Endothelial cell of umbilical vein (primary cell): ENCODE data around the gene CCDC196. TPM values are rescaled to one million over a fixed set of nuclear protein-coding genes. Genes with fewer than 3 reads are reported as not detected.

ENCODE experiments used
- BruUV-seq: library from RNA; stranded (reverse); fragments of 400-500 nt; replicated peaks from 2 replicates; lab custom pipeline; 2021; lab: Mats Ljungman, UMichigan
- CTCF ChIA-PET: fragments of 300-600, 350-600 bp; sonication (Branson Sonifier 250); formaldehyde crosslinking; loops from one replicate; lab custom pipeline; 2021; ENCODE audit warnings: antibody characterized with exemption, inconsistent platforms; lab: Charles Lee
- POLR2A ChIA-PET: fragments of 300-600, 350-600 bp; sonication (Branson Sonifier 250); formaldehyde crosslinking; loops from one replicate; lab custom pipeline; 2021; ENCODE audit warnings: antibody characterized with exemption, inconsistent platforms; lab: Charles Lee
- DNase-seq: peaks from one replicate; pipeline ENCODE4 v3.0.0-alpha.2; 2011; ENCODE audit warnings: low read depth, low spot score
- FAIRE-seq: peaks from 2 replicates; lab custom pipeline; 2011; peaks lifted over from hg19 to GRCh38; lab: Jason Lieb, UNC
- H2AFZ ChIP-seq: 2 replicates; pipeline ENCODE4 v1.6.0; 2012; ENCODE audit warnings: low read depth, low read length, control low read depth, inconsistent platforms
- H3K27ac ChIP-seq: 2 replicates; pipeline ENCODE4 v1.5.1; 2011; ENCODE audit warnings: low read depth, mild to moderate bottlenecking, control low read depth, low read length, moderate library complexity; ENCODE audit not compliant: insufficient read depth
- H3K27me3 ChIP-seq, 2 experiments: 2 replicates each; pipeline versions ENCODE4 v1.6.0 to v1.6.1; 2011; ENCODE audit warnings: low read length in 2 of 2, mixed read lengths in 1 of 2; ENCODE audit not compliant: control insufficient read depth in 2 of 2, insufficient read depth in 2 of 2
- H3K36me3 ChIP-seq, 2 experiments: 2 replicates in 1 of 2; 3 replicates in 1 of 2; pipeline ENCODE4 v1.5.1; 2011; ENCODE audit warnings: low read length in 2 of 2, mild to moderate bottlenecking in 1 of 2, moderate library complexity in 1 of 2; ENCODE audit not compliant: control insufficient read depth in 2 of 2, insufficient read depth in 2 of 2; ENCODE audit errors: extremely low read depth in 1 of 2
- H3K4me1 ChIP-seq: 3 replicates; pipeline ENCODE4 v1.5.1; 2011; ENCODE audit warnings: mild to moderate bottlenecking, low read length; ENCODE audit not compliant: control insufficient read depth, insufficient read depth; ENCODE audit errors: extremely low read depth
- H3K4me2 ChIP-seq: 2 replicates; pipeline ENCODE4 v1.6.1; 2011; ENCODE audit warnings: low read length, control low read depth, mixed read lengths; ENCODE audit not compliant: insufficient read depth
- H3K4me3 ChIP-seq, 3 experiments: fragments of 200-600 bp in 1 of 3; sonication (generic), shearing (Covaris generic) in 1 of 3; replicated peaks in 1 of 3; 2 replicates each; pipeline ENCODE4 v1.5.1; 2011 to 2016; ENCODE audit warnings: control low read depth in 3 of 3, low read length in 3 of 3, mild to moderate bottlenecking in 2 of 3, inconsistent platforms in 1 of 3, low read depth in 1 of 3, moderate library complexity in 1 of 3; ENCODE audit not compliant: insufficient read depth in 1 of 3
- H3K79me2 ChIP-seq: 2 replicates; pipeline ENCODE4 v1.6.0; 2012; ENCODE audit warnings: low read length, inconsistent platforms; ENCODE audit not compliant: control insufficient read depth, insufficient read depth
- H3K9ac ChIP-seq: replicated peaks from 2 replicates; pipeline ENCODE3; 2011; ENCODE audit warnings: low read length, control low read depth; ENCODE audit not compliant: insufficient read depth; ENCODE audit errors: extremely low read depth
- H3K9me1 ChIP-seq: replicated peaks from 3 replicates; pipeline ENCODE4 v1.6.0; 2011; ENCODE audit warnings: mild to moderate bottlenecking, low read length; ENCODE audit not compliant: control insufficient read depth, insufficient read depth; ENCODE audit errors: extremely low read depth
- H3K9me3 ChIP-seq: replicated peaks from 2 replicates; pipeline ENCODE4 v1.5.1; 2012; ENCODE audit warnings: low read length, inconsistent platforms; ENCODE audit not compliant: control insufficient read depth, insufficient read depth
- H4K20me1 ChIP-seq: replicated peaks from 2 replicates; pipeline ENCODE3; 2011; ENCODE audit warnings: mild to moderate bottlenecking, low read length; ENCODE audit not compliant: control insufficient read depth, insufficient read depth; ENCODE audit errors: extremely low read depth
- EZH2 ChIP-seq: IDR thresholded peaks from 2 replicates; pipeline ENCODE4 v1.6.1; 2012; ENCODE audit warnings: borderline replicate concordance, low read depth, mild to moderate bottlenecking, moderate library complexity, low read length, inconsistent platforms; ENCODE audit not compliant: severe bottlenecking
- FOS ChIP-seq: IDR thresholded peaks from 2 replicates; pipeline ENCODE4 v1.6.1; 2011; ENCODE audit warnings: mild to moderate bottlenecking, low read length, moderate library complexity, borderline replicate concordance; ENCODE audit not compliant: insufficient read depth
- GATA2 ChIP-seq: IDR thresholded peaks from 2 replicates; pipeline ENCODE4 v1.7.0; 2011; ENCODE audit warnings: low read depth, mild to moderate bottlenecking, moderate library complexity, mixed read lengths, low read length; ENCODE audit not compliant: insufficient read length, insufficient read depth
- JUN ChIP-seq: IDR thresholded peaks from 2 replicates; pipeline ENCODE4 v1.6.1; 2011; ENCODE audit warnings: borderline replicate concordance, low read depth; ENCODE audit not compliant: insufficient read length, insufficient read depth
- MYC ChIP-seq: IDR thresholded peaks from one replicate; pipeline ENCODE4 v1.6.1; 2011; ENCODE audit warnings: mild to moderate bottlenecking, low read depth, low read length
- POLR2A ChIP-seq: IDR thresholded peaks from 2 replicates; pipeline ENCODE4 v1.6.1; 2012; ENCODE audit warnings: low read depth, mild to moderate bottlenecking, control low read depth, low read length
- POLR2AphosphoS5 ChIP-seq: IDR thresholded peaks from 2 replicates; pipeline ENCODE4 v1.6.1; 2012; ENCODE audit warnings: low read depth, mild to moderate bottlenecking, control low read depth, low read length, moderate library complexity; ENCODE audit not compliant: insufficient read depth
- dilution Hi-C: fragments of 300-500 bp; cut with MboI; formaldehyde crosslinking; loops from one replicate; pipeline ENCODE4 v1.15.0; 2019; ENCODE audit warnings: low sequenced_read_pairs; ENCODE audit not compliant: extremely low pct_ligation_motif_present
- intact Hi-C: fragments of 100-400 bp; cut with micrococcal nuclease; formaldehyde crosslinking; loops from one replicate; pipeline ENCODE4 v1.10.0; 2022
- polyA plus RNA-seq, 4 experiments: library from polyadenylated mRNA; depleted of rRNA in 3 of 4; stranded (reverse) in 3 of 4; unstranded in 1 of 4; fragments of >200 nt; gene quantifications; 2 replicates each; pipeline versions ENCODE4 v1.2.1 to v1.2.3, GENCODE V29; 2011 to 2012; ENCODE audit warnings: missing spikeins in 1 of 4
- total RNA-seq: library from RNA; stranded (reverse); gene quantifications from 2 replicates; pipeline ENCODE4 v1.2.3, GENCODE V29; 2021
- TF ChIP-seq, protein P1 (sequence below): IDR thresholded peaks from 2 replicates; pipeline ENCODE4 v1.6.1; 2011; ENCODE audit not compliant: insufficient read depth, insufficient read length
- TF ChIP-seq, protein P2 (sequence below), 2 donors: IDR thresholded peaks; 1 replicate in 1 of 2; 2 replicates in 1 of 2; pipeline ENCODE4 v1.5.1; 2011; ENCODE audit warnings: low read length in 2 of 2, mild to moderate bottlenecking in 2 of 2, moderate library complexity in 2 of 2, control low read depth in 1 of 2, inconsistent platforms in 1 of 2, low read depth in 1 of 2; ENCODE audit not compliant: insufficient read depth in 1 of 2; ENCODE audit errors: extremely low read depth in 1 of 2

CCDC196 gene
- total and polyA plus RNA-seq, 2 donors (not counting 3 experiments of a cell fraction or from before 2014, with no cell fraction given) = not detected

DNA sequence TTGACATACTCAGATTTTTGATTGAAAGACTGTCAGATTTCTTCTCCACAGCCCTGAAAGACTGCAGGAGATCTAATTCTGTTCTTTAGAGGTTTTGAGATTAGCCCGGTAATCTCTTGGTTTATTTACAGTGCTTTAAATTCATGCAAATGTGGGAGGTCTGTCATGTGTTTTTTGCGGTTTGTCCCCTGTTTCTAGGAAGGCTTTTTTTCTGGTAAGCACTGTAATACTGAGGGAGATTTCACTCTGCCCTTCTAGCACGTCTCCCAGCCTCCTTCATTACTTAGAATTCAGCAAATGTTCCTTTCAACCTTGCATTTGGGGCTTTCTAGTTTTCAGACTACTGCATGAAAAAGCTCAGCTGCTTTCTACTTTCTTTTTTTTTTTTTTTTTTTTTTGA lies 52.9 kb downstream of the CCDC196 start:
- Histone ChIP-seq H3K4me2 (no peak overlapping the region), H3K79me2 (no peaks in the 10 kb centered on the region), H3K4me3 (no peak overlapping the region), H3K36me3 (no peaks in the 10 kb centered on the region), H4K20me1 (no peaks in the 10 kb centered on the region), H3K9ac (no peak overlapping the region), H3K27ac (no peak overlapping the region), H3K9me3 (no peaks in the 10 kb centered on the region), H3K9me1 (no peaks in the 10 kb centered on the region), H3K4me1 (no peaks in the 10 kb centered on the region), H2AFZ (no peak overlapping the region), H3K27me3 (no peaks in the 10 kb centered on the region)
- intact Hi-C loops = no loop called here
- ChIA-PET POLR2A (no interaction called here), CTCF (no interaction called here)
- FAIRE-seq = no peak
- no TSS peak for BruUV-seq
- DNase-seq = no peak
- dilution Hi-C loops = no loop called here
- TF ChIP-seq EZH2 = no peak
- TF ChIP-seq, protein P1, sequence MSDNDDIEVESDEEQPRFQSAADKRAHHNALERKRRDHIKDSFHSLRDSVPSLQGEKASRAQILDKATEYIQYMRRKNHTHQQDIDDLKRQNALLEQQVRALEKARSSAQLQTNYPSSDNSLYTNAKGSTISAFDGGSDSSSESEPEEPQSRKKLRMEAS = no peak
- TF ChIP-seq, protein P2, sequence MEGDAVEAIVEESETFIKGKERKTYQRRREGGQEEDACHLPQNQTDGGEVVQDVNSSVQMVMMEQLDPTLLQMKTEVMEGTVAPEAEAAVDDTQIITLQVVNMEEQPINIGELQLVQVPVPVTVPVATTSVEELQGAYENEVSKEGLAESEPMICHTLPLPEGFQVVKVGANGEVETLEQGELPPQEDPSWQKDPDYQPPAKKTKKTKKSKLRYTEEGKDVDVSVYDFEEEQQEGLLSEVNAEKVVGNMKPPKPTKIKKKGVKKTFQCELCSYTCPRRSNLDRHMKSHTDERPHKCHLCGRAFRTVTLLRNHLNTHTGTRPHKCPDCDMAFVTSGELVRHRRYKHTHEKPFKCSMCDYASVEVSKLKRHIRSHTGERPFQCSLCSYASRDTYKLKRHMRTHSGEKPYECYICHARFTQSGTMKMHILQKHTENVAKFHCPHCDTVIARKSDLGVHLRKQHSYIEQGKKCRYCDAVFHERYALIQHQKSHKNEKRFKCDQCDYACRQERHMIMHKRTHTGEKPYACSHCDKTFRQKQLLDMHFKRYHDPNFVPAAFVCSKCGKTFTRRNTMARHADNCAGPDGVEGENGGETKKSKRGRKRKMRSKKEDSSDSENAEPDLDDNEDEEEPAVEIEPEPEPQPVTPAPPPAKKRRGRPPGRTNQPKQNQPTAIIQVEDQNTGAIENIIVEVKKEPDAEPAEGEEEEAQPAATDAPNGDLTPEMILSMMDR (IDR thresholded peaks at IDR 0.05; ENCODE audit: extremely low read depth in 1 of 2, insufficient read depth in 1 of 2, low read depth in 1 of 2, low read length in 2 of 2) = no peak
- no peak for TF ChIP-seq FOS
- no peak for TF ChIP-seq MYC
- TF ChIP-seq POLR2AphosphoS5 = no peak
- TF ChIP-seq JUN = no peak
- no peak for TF ChIP-seq GATA2
- no peak for TF ChIP-seq POLR2A
